ENCODE measurements around the gene MFAP5. TPM values are rescaled to one million over a fixed set of nuclear protein-coding genes. Genes with fewer than 3 reads are reported as not detected.
A peak's percentile ranks its signal among the peaks of the same experiment; 100 is the strongest.

The MFAP5 gene
- total RNA-seq, 1 donor from 2014 or later: 174 TPM

DNA sequence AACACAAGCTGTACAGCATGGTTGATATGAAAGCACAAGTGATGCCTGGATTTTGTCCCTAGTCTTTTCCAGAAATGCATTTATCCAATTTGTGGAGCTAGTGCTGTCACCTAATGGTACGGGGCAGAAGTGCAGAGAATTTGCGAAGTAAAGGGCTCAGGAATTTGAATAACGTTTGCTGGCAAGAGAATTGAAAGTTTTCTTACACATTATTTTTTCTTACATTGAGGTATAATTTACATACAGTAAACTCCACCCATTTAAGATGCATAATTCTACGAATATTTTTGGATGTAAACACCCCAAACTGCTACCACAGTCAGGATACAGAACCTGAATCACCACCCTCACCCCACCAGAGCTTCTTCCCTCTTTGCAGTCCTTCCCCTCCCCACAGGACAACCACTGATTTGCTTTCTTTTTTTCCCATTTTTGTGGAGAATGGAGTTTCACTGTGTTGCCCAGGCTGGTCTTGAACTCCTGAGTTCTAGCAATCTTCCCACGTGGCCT, 53.5 kb downstream of the MFAP5 start:
- intact Hi-C loops (cut with DNase I): loop anchor here (2.0 kb wide), 1 partner anchor 64 kb away; no protein-coding TSS in a partner anchor
- Histone ChIP-seq H3K27me3 (no peaks in the 10 kb centered on the region), H3K27ac (no peak overlapping the region), H3K9me3 (no peaks in the 10 kb centered on the region), H3K4me3 (no peak overlapping the region), H3K36me3 (no peaks in the 10 kb centered on the region), H3K4me1 (no peaks in the 10 kb centered on the region)
- DNase-seq (ENCODE audit: low spot score in 2 of 2): no peak
- TF ChIP-seq CTCF (IDR thresholded peaks at IDR 0.05): peak; percentile 22 to 79 (median 76)

GRCh38 chr12:8606890-8607289, 55.7 kb downstream of the MFAP5 start:
- H3K9me3 ChIP-seq: no peaks in the 10 kb centered on the region
- H3K36me3 ChIP-seq: no peaks in the 10 kb centered on the region
- DNase-seq (ENCODE audit: low spot score in 2 of 2): no peak
- TF ChIP-seq CTCF (IDR thresholded peaks at IDR 0.05): no peak
- H3K27ac ChIP-seq: no peak overlapping the region
- intact Hi-C loops (cut with DNase I): no loop called here
- no peak overlapping the region for H3K4me3 ChIP-seq
- H3K27me3 ChIP-seq: no peaks in the 10 kb centered on the region
- H3K4me1 ChIP-seq: no peaks in the 10 kb centered on the region

GRCh38 chr12:8605057-8605456, 57.6 kb downstream of the MFAP5 start:
- H3K36me3 ChIP-seq: no peaks in the 10 kb centered on the region
- H3K4me3 ChIP-seq: no peak overlapping the region
- no peak for TF ChIP-seq CTCF (IDR thresholded peaks at IDR 0.05)
- H3K4me1 ChIP-seq: no peaks in the 10 kb centered on the region
- no peak overlapping the region for H3K27ac ChIP-seq
- intact Hi-C loops (cut with DNase I): no loop called here
- no peak for DNase-seq (ENCODE audit: low spot score in 2 of 2)
- H3K27me3 ChIP-seq: no peaks in the 10 kb centered on the region
- no peaks in the 10 kb centered on the region for H3K9me3 ChIP-seq

DNA sequence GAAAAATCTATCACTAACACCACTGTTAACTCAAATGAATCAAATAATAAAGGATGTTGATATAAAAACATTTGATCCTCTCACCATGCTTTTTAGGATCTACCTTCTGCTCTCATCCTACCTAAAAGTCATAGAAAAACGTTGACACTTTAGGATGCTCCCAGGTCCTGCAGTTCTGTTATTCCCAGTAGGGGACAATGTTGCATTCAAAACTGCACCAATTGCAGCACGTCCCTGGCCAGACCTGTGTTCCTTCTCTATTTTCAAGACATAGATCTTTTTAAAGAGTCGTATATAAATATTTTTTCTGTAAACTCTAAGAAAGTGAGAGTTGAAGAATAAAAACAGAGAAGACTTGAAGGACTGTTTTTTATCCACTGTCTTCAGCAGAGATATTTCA, 58.8 kb downstream of the MFAP5 start:
- TF ChIP-seq CTCF (IDR thresholded peaks at IDR 0.05): peak in 2 of 3 experiments; percentile 27 to 34
- Histone ChIP-seq H3K36me3 (no peaks in the 10 kb centered on the region), H3K27ac (no peak overlapping the region), H3K4me3 (peak overlapping the region in 1 of 2 donors; percentile 13), H3K27me3 (no peaks in the 10 kb centered on the region), H3K9me3 (no peaks in the 10 kb centered on the region), H3K4me1 (no peaks in the 10 kb centered on the region)
- intact Hi-C loops (cut with DNase I): no loop called here
- DNase-seq (ENCODE audit: low spot score in 2 of 2): no peak

DNA sequence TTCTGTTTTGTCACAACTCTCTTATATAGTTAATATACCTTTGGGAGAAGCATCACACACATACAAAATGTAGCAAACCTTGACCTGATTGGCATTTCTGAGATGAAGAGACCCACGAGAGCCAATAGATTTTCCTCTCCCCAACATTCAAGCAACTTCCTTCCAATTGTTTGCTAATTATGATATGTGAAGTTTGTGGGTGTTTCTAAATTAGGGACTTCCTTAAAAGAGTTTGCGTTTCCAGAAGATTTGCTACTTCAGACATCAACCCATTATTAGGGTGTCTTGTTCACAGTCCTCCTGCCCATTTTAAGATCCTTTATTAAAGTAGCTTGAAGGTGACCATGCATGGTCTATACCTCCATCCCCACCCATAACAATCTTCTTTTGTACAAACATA, 59.3 kb downstream of the MFAP5 start:
- Histone ChIP-seq H3K36me3 (no peaks in the 10 kb centered on the region), H3K27me3 (no peaks in the 10 kb centered on the region), H3K4me3 (no peak overlapping the region), H3K9me3 (no peaks in the 10 kb centered on the region), H3K4me1 (no peaks in the 10 kb centered on the region), H3K27ac (no peak overlapping the region)
- intact Hi-C loops (cut with DNase I): no loop called here
- no peak for DNase-seq (ENCODE audit: low spot score in 2 of 2)
- TF ChIP-seq CTCF (IDR thresholded peaks at IDR 0.05): no peak

- intact Hi-C loops (cut with DNase I): no loop called here
- H3K9me3 ChIP-seq: no peaks in the 10 kb centered on the region
- DNase-seq (ENCODE audit: low spot score in 2 of 2): no peak
- no peaks in the 10 kb centered on the region for H3K27me3 ChIP-seq
- no peaks in the 10 kb centered on the region for H3K4me1 ChIP-seq
- TF ChIP-seq CTCF (IDR thresholded peaks at IDR 0.05): no peak
- no peak overlapping the region for H3K27ac ChIP-seq
- H3K36me3 ChIP-seq: no peaks in the 10 kb centered on the region
- H3K4me3 ChIP-seq: no peak overlapping the region
These were observed 66.1 kb downstream of the MFAP5 start for GRCh38 chr12:8596561-8596960.

Measured in ascending aorta (tissue), 2 donors.